Tibial nerve (tissue), 4 donors: Measurements from ENCODE around the gene YIF1A.

Source experiments
- EP300 ChIP-seq, 2 donors: sonication (generic); formaldehyde crosslinking; IDR thresholded peaks; one replicate each; pipeline ENCODE4 v1.6.1; 2017; ENCODE audit warnings: antibody characterized with exemption in 2 of 2, mild to moderate bottlenecking in 1 of 2
- TF ChIP-seq, protein P1 (sequence below), 5 experiments: fragments of 200-600 bp in 3 of 5; fragments of 450-650 bp in 2 of 5; sonication (generic) in 3 of 5; IDR thresholded peaks; one replicate each; pipeline ENCODE4 v1.5.1; 2016 to 2019; ENCODE audit warnings: antibody characterized with exemption in 5 of 5, mild to moderate bottlenecking in 3 of 5, moderate library complexity in 2 of 5

DNA sequence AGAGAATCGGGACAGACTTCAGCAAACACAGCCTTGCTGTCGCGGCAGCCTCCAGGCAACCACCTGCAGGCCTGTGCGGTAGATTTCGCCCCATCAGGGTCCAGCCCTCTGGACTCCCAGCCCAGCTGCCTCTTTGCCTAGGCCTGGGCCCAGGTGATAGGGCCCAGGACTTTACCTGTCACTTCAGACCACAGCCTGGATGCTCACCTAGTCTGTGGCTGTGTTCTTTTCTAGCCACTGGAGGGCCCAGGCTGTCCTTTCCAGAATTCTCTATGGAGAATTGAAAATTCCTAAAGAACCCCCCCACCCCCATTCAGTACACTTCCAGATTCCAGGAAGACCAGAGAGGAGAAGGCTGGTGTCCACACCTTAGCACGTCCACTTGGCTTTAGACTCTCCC lies 51.1 kb downstream of the YIF1A start:
- no peak for TF ChIP-seq EP300 (IDR thresholded peaks at IDR 0.05)
- TF ChIP-seq, protein P1, sequence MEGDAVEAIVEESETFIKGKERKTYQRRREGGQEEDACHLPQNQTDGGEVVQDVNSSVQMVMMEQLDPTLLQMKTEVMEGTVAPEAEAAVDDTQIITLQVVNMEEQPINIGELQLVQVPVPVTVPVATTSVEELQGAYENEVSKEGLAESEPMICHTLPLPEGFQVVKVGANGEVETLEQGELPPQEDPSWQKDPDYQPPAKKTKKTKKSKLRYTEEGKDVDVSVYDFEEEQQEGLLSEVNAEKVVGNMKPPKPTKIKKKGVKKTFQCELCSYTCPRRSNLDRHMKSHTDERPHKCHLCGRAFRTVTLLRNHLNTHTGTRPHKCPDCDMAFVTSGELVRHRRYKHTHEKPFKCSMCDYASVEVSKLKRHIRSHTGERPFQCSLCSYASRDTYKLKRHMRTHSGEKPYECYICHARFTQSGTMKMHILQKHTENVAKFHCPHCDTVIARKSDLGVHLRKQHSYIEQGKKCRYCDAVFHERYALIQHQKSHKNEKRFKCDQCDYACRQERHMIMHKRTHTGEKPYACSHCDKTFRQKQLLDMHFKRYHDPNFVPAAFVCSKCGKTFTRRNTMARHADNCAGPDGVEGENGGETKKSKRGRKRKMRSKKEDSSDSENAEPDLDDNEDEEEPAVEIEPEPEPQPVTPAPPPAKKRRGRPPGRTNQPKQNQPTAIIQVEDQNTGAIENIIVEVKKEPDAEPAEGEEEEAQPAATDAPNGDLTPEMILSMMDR (IDR thresholded peaks at IDR 0.05) = no peak
